ENCODE results near the gene OR2G6. TPM values are rescaled to one million over a fixed set of nuclear protein-coding genes. Genes with fewer than 3 reads are reported as not detected.
"Not testable (repeated sequence)": the region's sequence is repeated elsewhere in the genome, so short reads cannot be mapped to it uniquely, and the experiment has no call there.

OR2G6 gene
- total and polyA plus RNA-seq, 12 donors, result not detected

GRCh38 chr1:248572049-248572448 is 64.2 kb downstream of the OR2G6 start:
- no CpG with 5 or more reads among the region's 1 CpG for WGBS, 4 donors
- H3K4me3 ChIP-seq; H3K27ac ChIP-seq; H3K36me3 ChIP-seq (replicated peaks in 1 of 2); H3K27me3 ChIP-seq; H3K4me1 ChIP-seq (replicated peaks in 1 of 2); DNase-seq; intact Hi-C loops (cut with DNase I); H3K9me3 ChIP-seq (replicated peaks in 1 of 3): not testable (repeated sequence)

DNA sequence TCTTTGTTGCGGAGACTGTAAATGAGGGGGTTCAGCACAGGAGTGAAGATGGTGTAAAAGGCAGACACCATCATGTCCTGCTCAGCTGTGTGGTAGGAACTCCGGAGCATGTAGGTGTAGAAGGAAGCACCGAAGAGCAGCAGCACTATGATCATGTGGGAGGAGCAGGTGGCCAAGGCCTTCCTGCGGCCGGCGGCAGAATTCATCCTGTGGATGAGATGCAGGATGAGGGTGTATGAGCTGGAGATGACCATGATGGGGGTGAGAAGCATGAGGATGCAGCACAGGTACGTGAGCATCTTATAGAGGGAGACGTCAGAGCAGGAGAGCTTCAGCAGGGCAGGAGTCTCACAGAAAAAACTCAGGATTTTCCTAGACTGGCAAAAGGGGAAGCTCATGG is 66.0 kb downstream of the OR2G6 start:
- intact Hi-C loops (cut with DNase I); H3K27me3 ChIP-seq; H3K27ac ChIP-seq; H3K4me1 ChIP-seq (replicated peaks in 1 of 2); H3K9me3 ChIP-seq (replicated peaks in 1 of 3); DNase-seq; H3K4me3 ChIP-seq; H3K36me3 ChIP-seq (replicated peaks in 1 of 2): not testable (repeated sequence)
- WGBS, 4 donors, result 53 to 78% (median 77%) methylated on average over 2 to 6 of the region's 8 CpGs

DNA sequence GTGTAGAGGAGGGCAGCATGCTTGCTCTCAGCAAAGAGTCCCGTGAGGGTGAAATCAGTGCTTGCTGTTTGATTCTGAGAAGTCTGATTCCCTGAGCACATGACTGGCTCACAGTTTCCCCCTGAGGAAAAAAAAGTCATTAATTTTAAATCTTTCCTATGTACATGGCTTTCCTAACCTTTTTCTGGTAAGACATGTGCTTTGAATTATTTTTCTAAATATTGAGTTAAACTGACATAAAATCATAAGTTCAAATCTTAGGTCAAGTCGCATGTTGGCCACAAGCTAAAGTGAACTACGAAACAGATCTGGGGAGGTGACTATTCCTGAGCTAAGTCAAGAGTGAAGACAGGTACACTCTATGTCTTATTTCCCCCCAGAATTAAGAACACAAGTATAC is 66.8 kb downstream of the OR2G6 start, which contains the start of gene OR2T34:
Gene OR2T34 (minus strand): TSS at position 101 of the 400 bp plus-strand sequence. CDS start 0 bp downstream, at position 101.
- 75 to 84% (median 79%) methylated on average over 2 to 3 of the region's 3 CpGs for WGBS, 4 donors
- H3K4me1 ChIP-seq (replicated peaks in 1 of 2), result not testable (repeated sequence)

GRCh38 chr1:248576260-248576980 is 68.5 kb downstream of the OR2G6 start:
- H3K36me3 ChIP-seq (replicated peaks in 1 of 2), result no peaks in the 10 kb centered on the region
- H3K27ac ChIP-seq, result no peak overlapping the region
- DNase-seq, result no peak
- intact Hi-C loops (cut with DNase I), result no loop called here
- H3K27me3 ChIP-seq, result no peaks in the 10 kb centered on the region
- H3K9me3 ChIP-seq (replicated peaks in 1 of 3), result no peaks in the 10 kb centered on the region
- H3K4me1 ChIP-seq (replicated peaks in 1 of 2), result no peaks in the 10 kb centered on the region
- 64 to 68% (median 66%) methylated on average over 9 of the region's 9 CpGs for WGBS, 4 donors
- no peak for TF ChIP-seq POLR2A (IDR thresholded peaks at IDR 0.05)
- no peak for TF ChIP-seq CTCF (IDR thresholded peaks at IDR 0.05)
- no peak overlapping the region for H3K4me3 ChIP-seq

More for the DNA sequence above, 66.8 kb downstream of the OR2G6 start, which contains the start of gene OR2T34:
- H3K27me3 ChIP-seq; intact Hi-C loops (cut with DNase I); DNase-seq; H3K27ac ChIP-seq; H3K36me3 ChIP-seq (replicated peaks in 1 of 2); H3K9me3 ChIP-seq (replicated peaks in 1 of 3); H3K4me3 ChIP-seq: not testable (repeated sequence)

Other genes starting within 250 kb of the OR2G6 start
- gene OR2T33, start 230.1 kb upstream of the OR2G6 start, total RNA-seq, result not detected
- not detected for gene OR2T33, start 230.1 kb upstream of the OR2G6 start, polyA plus RNA-seq
- not detected for gene OR2T12, start 204.6 kb upstream of the OR2G6 start, total RNA-seq
- not detected for gene OR2T12, start 204.6 kb upstream of the OR2G6 start, polyA plus RNA-seq
- gene OR2M7, start 183.5 kb upstream of the OR2G6 start, total RNA-seq, result not detected
- not detected for gene OR2M7, start 183.5 kb upstream of the OR2G6 start, polyA plus RNA-seq
- gene OR14C36, start 159.3 kb upstream of the OR2G6 start, total RNA-seq, result not detected
- gene OR14C36, start 159.3 kb upstream of the OR2G6 start, polyA plus RNA-seq, result not detected
- not detected for gene OR2T4, start 146.4 kb upstream of the OR2G6 start, total RNA-seq
- gene OR2T4, start 146.4 kb upstream of the OR2G6 start, polyA plus RNA-seq, result not detected
- not detected for gene OR2T6, start 132.3 kb upstream of the OR2G6 start, total RNA-seq
- gene OR2T6, start 132.3 kb upstream of the OR2G6 start, polyA plus RNA-seq, result not detected
- not detected for gene OR2T1, start 105.0 kb upstream of the OR2G6 start, total RNA-seq
- not detected for gene OR2T1, start 105.0 kb upstream of the OR2G6 start, polyA plus RNA-seq
- not detected for gene OR2T2, start 62.4 kb upstream of the OR2G6 start, total RNA-seq
- not detected for gene OR2T2, start 62.4 kb upstream of the OR2G6 start, polyA plus RNA-seq
- not detected for gene OR2T3, start 34.7 kb upstream of the OR2G6 start, total RNA-seq
- not detected for gene OR2T3, start 34.7 kb upstream of the OR2G6 start, polyA plus RNA-seq
- not detected for gene OR2T5, start 19.5 kb upstream of the OR2G6 start, total RNA-seq
- not detected for gene OR2T5, start 19.5 kb upstream of the OR2G6 start, polyA plus RNA-seq
- gene OR2T29, start 54.7 kb downstream of the OR2G6 start, total RNA-seq, result not detected
- gene OR2T29, start 54.7 kb downstream of the OR2G6 start, polyA plus RNA-seq, result not detected
- not detected for gene OR2T34, start 66.7 kb downstream of the OR2G6 start, total RNA-seq
- not detected for gene OR2T34, start 66.7 kb downstream of the OR2G6 start, polyA plus RNA-seq
- gene OR2T10, start 89.6 kb downstream of the OR2G6 start, total RNA-seq, result not detected
- not detected for gene OR2T10, start 89.6 kb downstream of the OR2G6 start, polyA plus RNA-seq
- not detected for gene OR2T11, start 127.0 kb downstream of the OR2G6 start, total RNA-seq
- not detected for gene OR2T11, start 127.0 kb downstream of the OR2G6 start, polyA plus RNA-seq
- not detected for gene OR2T35, start 137.2 kb downstream of the OR2G6 start, total RNA-seq
- gene OR2T35, start 137.2 kb downstream of the OR2G6 start, polyA plus RNA-seq, result not detected
- not detected for gene OR2T27, start 147.5 kb downstream of the OR2G6 start, total RNA-seq
- not detected for gene OR2T27, start 147.5 kb downstream of the OR2G6 start, polyA plus RNA-seq
- gene OR14I1, start 194.7 kb downstream of the OR2G6 start, total RNA-seq, result not detected
- not detected for gene OR14I1, start 194.7 kb downstream of the OR2G6 start, polyA plus RNA-seq
- not detected for gene LYPD8, start 247.7 kb downstream of the OR2G6 start, total RNA-seq
- gene LYPD8, start 247.7 kb downstream of the OR2G6 start, polyA plus RNA-seq, result under 1 TPM in 1 of 3 donors, not detected in 2; 0.13 TPM